ENCODE results near the gene MTMR12. TPM values are rescaled to one million over a fixed set of nuclear protein-coding genes. Genes with fewer than 3 reads are reported as not detected.

Gene MTMR12
- total and polyA plus RNA-seq, 2 of the 8 experiments (the other 6 are each of a cell fraction or from before 2014, with no cell fraction given), result 19.1 to 59.3 TPM

- Histone ChIP-seq H3K56ac (replicated peaks; ENCODE audit: insufficient read length, low read depth, low read length) (no peak overlapping the region), H3K14ac (ENCODE audit: insufficient read length) (no peak overlapping the region), H3K27me3 (replicated peaks in 1 of 4; ENCODE audit: control insufficient read depth in 3 of 4, extremely low read depth in 1 of 4, insufficient read depth in 3 of 4, low read length in 3 of 4) (no peaks in the 10 kb centered on the region), H4K20me1 (replicated peaks in 1 of 2; ENCODE audit: control insufficient read depth in 1 of 2, insufficient read depth in 2 of 2, low read length in 2 of 2) (no peaks in the 10 kb centered on the region), H3K79me2 (ENCODE audit: control insufficient read depth in 1 of 2, insufficient read depth in 2 of 2, low read length in 2 of 2) (no peaks in the 10 kb centered on the region), H2BK12ac (ENCODE audit: low read depth, low read length) (no peak overlapping the region), H3K4ac (replicated peaks; ENCODE audit: insufficient read length, low read depth, low read length) (no peak overlapping the region), H4K91ac (replicated peaks; ENCODE audit: insufficient read length, low read length) (no peak overlapping the region), H2BK120ac (replicated peaks; ENCODE audit: low read depth, low read length) (no peak overlapping the region), H3K36me3 (ENCODE audit: control insufficient read depth in 2 of 4, insufficient read depth in 4 of 4, low read length in 3 of 4) (no peaks in the 10 kb centered on the region), H3K23me2 (ENCODE audit: low read depth, low read length) (no peaks in the 10 kb centered on the region), H2BK15ac (ENCODE audit: low read length) (no peak overlapping the region), H4K8ac (ENCODE audit: extremely low read depth, insufficient read depth, low read length) (no peak overlapping the region), H2AK5ac (ENCODE audit: low read depth, low read length) (no peak overlapping the region), H3K4me1 (replicated peaks in 1 of 4; ENCODE audit: control insufficient read depth in 3 of 4, insufficient read depth in 4 of 4, low read length in 3 of 4) (peaks cover 0 to 3% (median 0%) of the 10 kb centered on the region in 4 experiments; a peak in 1 of 7 replicates), H3K18ac (ENCODE audit: extremely low read depth, low read length) (no peak overlapping the region), H3K4me2 (ENCODE audit: insufficient read depth in 1 of 2, low read depth in 2 of 2, low read length in 2 of 2) (no peak overlapping the region), H2BK20ac (ENCODE audit: low read length) (no peak overlapping the region), H3K23ac (ENCODE audit: insufficient read length) (no peak overlapping the region), H3K9ac (replicated peaks in 1 of 4; ENCODE audit: extremely low read depth in 1 of 4, low read depth in 3 of 4, low read length in 3 of 4) (no peak overlapping the region), H3K4me3 (ENCODE audit: extremely low read depth in 1 of 4, insufficient read depth in 2 of 4, low read depth in 3 of 4, low read length in 4 of 4) (no peak overlapping the region), H2BK5ac (ENCODE audit: low read depth, low read length) (no peak overlapping the region), H2AFZ (ENCODE audit: low read length) (no peak overlapping the region), H4K5ac (ENCODE audit: insufficient read length, low read depth, low read length) (no peak overlapping the region), H3K27ac (ENCODE audit: low read depth, low read length) (no peak overlapping the region), H3K9me3 (ENCODE audit: insufficient read depth in 2 of 2, low read depth in 1 of 2, low read length in 1 of 2) (peaks cover 3 to 7% of the 10 kb centered on the region in 2 experiments; a peak in 2 of 4 replicates), H3K79me1 (ENCODE audit: low read depth, low read length) (no peaks in the 10 kb centered on the region)
- 88% methylated on average over 4 of the region's 4 CpGs; no CpG with 5 or more reads in 1 of the 2 experiments for WGBS, 2 experiments (ENCODE audit: extremely low coverage in 1 of 2, insufficient coverage in 1 of 2, insufficient read length in 1 of 2, insufficient replicate concordance in 2 of 2, low coverage in 1 of 2, low lambda C conversion rate in 2 of 2, missing lambda C conversion rate in 1 of 2)
- no peak for DNase-seq (ENCODE audit: low read depth in 1 of 2, low spot score in 2 of 2)
- ChIA-PET CTCF (ENCODE audit: partially characterized antibody) (interaction anchor here (0.5 to 1.3 kb wide), 3 partner anchors 9 to 36 kb away, joined by 4 to 5 read pairs (median 4); no protein-coding TSS in a partner anchor), POLR2A (ENCODE audit: partially characterized antibody) (no interaction called here)
- TF ChIP-seq TAF1 (IDR thresholded peaks at IDR 0.05; ENCODE audit: low read depth, low read length), result no peak
- FAIRE-seq, result no peak
Observed at GRCh38 chr5:32207355-32207634, 105.4 kb downstream of the MTMR12 start.

All from H1 (cell line).